LNCAP (cell line): Measurements from ENCODE around the gene CCDC92.

Experiments used
- CTCF ChIP-seq: fragments of 450-650 bp; IDR thresholded peaks from 2 replicates; pipeline ENCODE4 v1.5.1; 2017; ENCODE audit warnings: mild to moderate bottlenecking

CCDC92 gene

GRCh38 chr12:123951467-123951866 is 21.2 kb downstream of the CCDC92 start:
- no peak for TF ChIP-seq CTCF

DNA sequence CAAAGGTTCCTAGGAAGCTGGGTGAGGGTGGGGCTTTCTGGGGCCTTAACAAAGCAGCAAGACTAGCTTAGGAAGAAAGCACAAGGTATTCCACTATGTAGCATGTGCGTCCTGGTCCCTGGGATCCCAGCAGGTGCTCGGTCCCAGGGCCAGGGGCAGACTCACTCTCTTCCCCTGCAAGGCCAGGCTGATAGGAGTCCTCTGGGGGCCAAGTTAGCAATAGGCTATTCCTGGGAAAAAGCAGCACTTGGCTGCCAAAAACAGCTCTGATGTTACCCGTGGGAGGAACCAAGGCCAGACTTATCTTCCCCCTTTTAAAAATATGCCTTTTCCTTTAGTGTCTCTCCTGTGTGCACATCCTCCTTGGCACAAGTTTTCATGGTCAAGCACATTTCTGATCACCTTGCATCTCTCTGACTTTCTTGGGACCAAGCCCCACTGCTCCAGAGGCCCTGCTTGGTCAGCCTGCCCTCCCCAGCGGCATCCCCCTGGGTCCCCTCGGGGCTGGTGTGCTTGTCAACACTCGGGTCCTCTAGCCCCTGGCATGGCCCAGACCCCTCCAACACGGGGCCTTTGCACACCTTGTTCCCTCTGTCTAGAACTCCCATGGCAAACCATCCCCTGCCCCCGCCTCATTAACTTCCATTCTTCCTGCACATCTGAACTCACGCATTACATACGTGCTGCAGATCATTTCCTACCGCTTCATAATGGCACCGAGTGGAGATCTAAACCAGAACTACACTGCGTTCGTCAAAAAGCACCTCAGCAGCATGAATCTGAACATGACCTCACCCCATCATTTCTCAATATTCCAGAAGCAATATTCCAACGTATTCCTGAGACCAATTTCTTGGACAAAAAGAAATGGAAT is 21.9 kb downstream of the CCDC92 start:
- TF ChIP-seq CTCF = no peak

DNA sequence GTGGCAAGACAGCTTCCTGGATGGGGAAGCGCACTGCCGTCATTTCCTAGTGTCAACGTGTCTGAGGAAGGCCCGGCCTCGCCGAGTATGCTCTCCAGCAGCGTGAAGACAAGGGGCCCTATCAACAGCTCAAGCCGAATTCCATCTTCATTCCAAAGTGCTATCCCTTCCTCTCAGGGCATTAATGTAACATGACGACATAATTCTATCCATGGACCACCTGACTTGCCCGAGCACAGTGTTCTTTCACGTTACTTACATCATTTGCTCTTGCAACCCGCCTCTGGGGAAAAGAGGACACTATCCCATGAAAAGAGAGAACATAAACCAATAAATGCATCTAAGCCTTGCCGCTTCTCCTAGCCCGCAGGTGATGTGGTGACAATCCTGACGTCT is 22.9 kb downstream of the CCDC92 start:
- no peak for TF ChIP-seq CTCF

GRCh38 chr12:123948796-123949769 is 23.5 kb downstream of the CCDC92 start:
- TF ChIP-seq CTCF = no peak

DNA sequence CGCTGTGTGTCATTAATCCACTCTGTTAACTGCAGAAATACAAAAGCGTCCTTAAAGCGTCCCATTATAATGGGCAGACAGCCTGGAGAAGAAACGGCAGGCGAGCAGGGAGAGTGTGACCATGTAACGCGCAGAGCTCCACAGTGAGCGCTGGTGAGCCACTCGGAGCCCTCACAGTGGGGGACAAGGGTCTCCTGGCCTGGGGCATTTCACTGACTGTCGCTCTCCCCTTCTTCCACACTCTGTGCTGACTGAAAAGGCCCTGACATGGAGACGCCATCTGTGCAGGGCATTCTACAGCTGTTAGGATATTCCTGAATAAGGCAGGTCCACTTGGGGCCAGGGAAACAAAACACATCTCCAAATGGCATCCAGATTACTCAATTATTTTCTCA is 24.2 kb downstream of the CCDC92 start:
- TF ChIP-seq CTCF = no peak

- TF ChIP-seq CTCF = no peak
Observed at GRCh38 chr12:123946152-123946515, 26.5 kb downstream of the CCDC92 start.

- no peak for TF ChIP-seq CTCF
Observed at GRCh38 chr12:123945287-123946151, 27.1 kb downstream of the CCDC92 start.
